ENCODE measurements around the gene CUL9. TPM values are rescaled to one million over a fixed set of nuclear protein-coding genes. Genes with fewer than 3 reads are reported as not detected.

CUL9 gene
- total and polyA plus RNA-seq, 4 donors, result 6.5 to 21.8 (median 7.5) TPM

- TF ChIP-seq FOXA2 (IDR thresholded peaks at IDR 0.05) (no peak), JUND (IDR thresholded peaks at IDR 0.05) (no peak), SP1 (IDR thresholded peaks at IDR 0.05) (no peak)
- H3K27ac ChIP-seq (ENCODE audit: low read depth in 1 of 2, low read length in 2 of 2), result no peak overlapping the region
- no peak for DNase-seq (ENCODE audit: low spot score)
- H3K9ac ChIP-seq (ENCODE audit: low read depth in 1 of 2, low read length in 2 of 2), result no peak overlapping the region
- no peaks in the 10 kb centered on the region for H3K27me3 ChIP-seq (ENCODE audit: control insufficient read depth in 4 of 4, insufficient read depth in 4 of 4, low read length in 3 of 4)
- H3K36me3 ChIP-seq (ENCODE audit: control insufficient read depth in 4 of 4, insufficient read depth in 3 of 4, low read depth in 1 of 4, low read length in 3 of 4), result peaks cover 4 to 23% (median 8%) of the 10 kb centered on the region in 4 donors
- H3K4me1 ChIP-seq (ENCODE audit: control insufficient read depth in 4 of 4, insufficient read depth in 4 of 4, low read length in 3 of 4), result no peaks in the 10 kb centered on the region
- no peaks in the 10 kb centered on the region for H3K9me3 ChIP-seq (ENCODE audit: control insufficient read depth in 4 of 4, low read length in 3 of 4)
- H3K4me3 ChIP-seq (ENCODE audit: low read depth in 1 of 3, low read length in 3 of 3), result no peak overlapping the region
- 96% methylated on average over 15 of the region's 15 CpGs for WGBS
These were observed 40.5 kb downstream of the CUL9 start for GRCh38 chr6:43222418-43223059.

DNA sequence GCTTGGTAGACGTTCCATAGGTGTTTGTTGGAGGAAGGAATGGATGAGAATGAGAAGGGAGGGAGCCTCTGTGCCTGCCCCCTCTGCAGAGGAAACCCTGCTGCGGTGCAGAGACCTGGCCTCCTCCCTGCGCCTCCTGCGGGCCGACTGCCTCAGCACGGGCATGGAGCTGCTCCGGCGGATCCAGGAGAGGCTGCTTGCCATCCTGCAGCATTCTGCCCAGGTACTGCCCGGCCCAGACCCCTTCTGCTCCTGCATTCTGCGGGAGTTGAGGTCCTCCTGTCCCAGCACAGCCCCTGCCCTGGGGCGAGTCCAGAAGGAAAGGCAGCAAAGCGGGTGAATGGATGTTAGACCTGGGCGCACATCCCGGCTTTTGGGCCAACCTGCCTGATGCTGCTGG, 41.2 kb downstream of the CUL9 start:
- 93% methylated on average over 14 of the region's 14 CpGs for WGBS

GRCh38 chr6:43226192-43226851, 44.3 kb downstream of the CUL9 start:
- DNase-seq (ENCODE audit: low spot score), result no peak
- Histone ChIP-seq H3K9me3 (ENCODE audit: control insufficient read depth in 4 of 4, low read length in 3 of 4) (no peaks in the 10 kb centered on the region), H3K27me3 (ENCODE audit: control insufficient read depth in 4 of 4, insufficient read depth in 4 of 4, low read length in 3 of 4) (no peaks in the 10 kb centered on the region), H3K4me3 (ENCODE audit: low read depth in 1 of 3, low read length in 3 of 3) (no peak overlapping the region), H3K9ac (ENCODE audit: low read depth in 1 of 2, low read length in 2 of 2) (no peak overlapping the region), H3K4me1 (ENCODE audit: control insufficient read depth in 4 of 4, insufficient read depth in 4 of 4, low read length in 3 of 4) (peaks cover 0 to 13% (median 3%) of the 10 kb centered on the region in 4 donors), H3K27ac (ENCODE audit: low read depth in 1 of 2, low read length in 2 of 2) (no peak overlapping the region), H3K36me3 (ENCODE audit: control insufficient read depth in 4 of 4, insufficient read depth in 3 of 4, low read depth in 1 of 4, low read length in 3 of 4) (peaks cover 2 to 15% (median 5%) of the 10 kb centered on the region in 4 donors)
- 90% methylated on average over 11 of the region's 11 CpGs for WGBS
- TF ChIP-seq, protein P1, sequence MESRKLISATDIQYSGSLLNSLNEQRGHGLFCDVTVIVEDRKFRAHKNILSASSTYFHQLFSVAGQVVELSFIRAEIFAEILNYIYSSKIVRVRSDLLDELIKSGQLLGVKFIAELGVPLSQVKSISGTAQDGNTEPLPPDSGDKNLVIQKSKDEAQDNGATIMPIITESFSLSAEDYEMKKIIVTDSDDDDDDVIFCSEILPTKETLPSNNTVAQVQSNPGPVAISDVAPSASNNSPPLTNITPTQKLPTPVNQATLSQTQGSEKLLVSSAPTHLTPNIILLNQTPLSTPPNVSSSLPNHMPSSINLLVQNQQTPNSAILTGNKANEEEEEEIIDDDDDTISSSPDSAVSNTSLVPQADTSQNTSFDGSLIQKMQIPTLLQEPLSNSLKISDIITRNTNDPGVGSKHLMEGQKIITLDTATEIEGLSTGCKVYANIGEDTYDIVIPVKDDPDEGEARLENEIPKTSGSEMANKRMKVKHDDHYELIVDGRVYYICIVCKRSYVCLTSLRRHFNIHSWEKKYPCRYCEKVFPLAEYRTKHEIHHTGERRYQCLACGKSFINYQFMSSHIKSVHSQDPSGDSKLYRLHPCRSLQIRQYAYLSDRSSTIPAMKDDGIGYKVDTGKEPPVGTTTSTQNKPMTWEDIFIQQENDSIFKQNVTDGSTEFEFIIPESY (IDR thresholded peaks at IDR 0.05), result no peak
- TF ChIP-seq JUND (IDR thresholded peaks at IDR 0.05), result no peak
- TF ChIP-seq, protein P2, sequence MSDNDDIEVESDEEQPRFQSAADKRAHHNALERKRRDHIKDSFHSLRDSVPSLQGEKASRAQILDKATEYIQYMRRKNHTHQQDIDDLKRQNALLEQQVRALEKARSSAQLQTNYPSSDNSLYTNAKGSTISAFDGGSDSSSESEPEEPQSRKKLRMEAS (IDR thresholded peaks at IDR 0.05), result no peak
- TF ChIP-seq RXRA (IDR thresholded peaks at IDR 0.05), result no peak
- no peak for TF ChIP-seq HNF4G (IDR thresholded peaks at IDR 0.05)
- no peak for TF ChIP-seq SP1 (IDR thresholded peaks at IDR 0.05)
- no peak for TF ChIP-seq GABPA (IDR thresholded peaks at IDR 0.05 in 1 of 2, conservative IDR thresholded peaks at IDR 0.05 in 1 of 2)
- no peak for TF ChIP-seq FOXA2 (IDR thresholded peaks at IDR 0.05)
- TF ChIP-seq EGR1 (IDR thresholded peaks at IDR 0.05; ENCODE audit: low read depth in 2 of 2), result no peak
- no peak for TF ChIP-seq YY1 (IDR thresholded peaks at IDR 0.05)
- TF ChIP-seq HNF4A (conservative IDR thresholded peaks at IDR 0.05), result no peak
- no peak for TF ChIP-seq NR2F2 (IDR thresholded peaks at IDR 0.05)
- TF ChIP-seq REST (IDR thresholded peaks at IDR 0.05), result no peak

More for the DNA sequence above, 41.2 kb downstream of the CUL9 start:
- Histone ChIP-seq H3K4me1 (ENCODE audit: control insufficient read depth in 4 of 4, insufficient read depth in 4 of 4, low read length in 3 of 4) (peaks cover 0 to 2% (median 0%) of the 10 kb centered on the region in 4 donors), H3K36me3 (ENCODE audit: control insufficient read depth in 4 of 4, insufficient read depth in 3 of 4, low read depth in 1 of 4, low read length in 3 of 4) (peaks cover 2 to 23% (median 8%) of the 10 kb centered on the region in 4 donors), H3K4me3 (ENCODE audit: low read depth in 1 of 3, low read length in 3 of 3) (no peak overlapping the region), H3K27ac (ENCODE audit: low read depth in 1 of 2, low read length in 2 of 2) (no peak overlapping the region), H3K27me3 (ENCODE audit: control insufficient read depth in 4 of 4, insufficient read depth in 4 of 4, low read length in 3 of 4) (no peaks in the 10 kb centered on the region), H3K9ac (ENCODE audit: low read depth in 1 of 2, low read length in 2 of 2) (no peak overlapping the region), H3K9me3 (ENCODE audit: control insufficient read depth in 4 of 4, low read length in 3 of 4) (no peaks in the 10 kb centered on the region)
- TF ChIP-seq RAD21 (IDR thresholded peaks at IDR 0.05), result no peak
- no peak for DNase-seq (ENCODE audit: low spot score)
